NCI-H1092 treated with DMSO at 0.1 percent for 48 hours (cell line): ENCODE data around the gene IDS.
"Not testable (repeated sequence)": the region's sequence is repeated elsewhere in the genome, so short reads cannot be mapped to it uniquely, and the experiment has no call there.

ENCODE experiments used
- DNase-seq: peaks from one replicate; lab custom pipeline; 2025; lab: John Stamatoyannopoulos, UW

The IDS gene

GRCh38 chrX:149504915-149505651 is at the start of gene IDS:
Gene IDS, minus strand, starts transcription at chrX:149505306. Its CDS starts 169 bp downstream, at chrX:149505137.
- peak; percentile 90 for DNase-seq

GRCh38 chrX:149551939-149552248 is 46.8 kb upstream of the IDS start:
- not testable (repeated sequence) for DNase-seq

GRCh38 chrX:149551245-149551938 is 46.3 kb upstream of the IDS start:
- not testable (repeated sequence) for DNase-seq

- DNase-seq: not testable (repeated sequence)
These were observed 45.3 kb upstream of the IDS start for GRCh38 chrX:149550454-149550853.

- not testable (repeated sequence) for DNase-seq
These were observed 44.6 kb upstream of the IDS start, which contains the start of gene HSFX3 for GRCh38 chrX:149549701-149550100. Gene HSFX3, minus strand, starts transcription at chrX:149549924. Its CDS starts 72 bp downstream, at chrX:149549852.

GRCh38 chrX:149547782-149548181 is 42.7 kb upstream of the IDS start:
- DNase-seq: not testable (repeated sequence)

- not testable (repeated sequence) for DNase-seq
These were observed 41.9 kb upstream of the IDS start for GRCh38 chrX:149546962-149547361.

- not testable (repeated sequence) for DNase-seq
These were observed 40.7 kb upstream of the IDS start for GRCh38 chrX:149545545-149546543.

GRCh38 chrX:149541521-149542047 is 36.5 kb upstream of the IDS start:
- DNase-seq: no peak

- peak; percentile 97 for DNase-seq
These were observed 35.8 kb upstream of the IDS start, which contains the start of gene EOLA1 for GRCh38 chrX:149540621-149541520. Gene EOLA1, plus strand, starts transcription at chrX:149541012. Its CDS starts 4,619 bp downstream, at chrX:149545631.

- DNase-seq: peak; percentile 95
These were observed 35.1 kb upstream of the IDS start for GRCh38 chrX:149540131-149540620.

GRCh38 chrX:149539283-149540130 is 34.4 kb upstream of the IDS start:
- peak; percentile 86 for DNase-seq

GRCh38 chrX:149537474-149537873 is 32.4 kb upstream of the IDS start:
- not testable (repeated sequence) for DNase-seq

GRCh38 chrX:149534926-149535602 is 30.0 kb upstream of the IDS start:
- DNase-seq: not testable (repeated sequence)

- DNase-seq: not testable (repeated sequence)
These were observed 28.9 kb upstream of the IDS start for GRCh38 chrX:149533999-149534398.

- DNase-seq: not testable (repeated sequence)
These were observed 27.8 kb upstream of the IDS start for GRCh38 chrX:149532868-149533267.

GRCh38 chrX:149531599-149531998 is 26.5 kb upstream of the IDS start:
- no peak for DNase-seq

- no peak for DNase-seq
These were observed 23.3 kb upstream of the IDS start for GRCh38 chrX:149528381-149528780.

GRCh38 chrX:149527705-149528104 is 22.6 kb upstream of the IDS start:
- peak; percentile 22 for DNase-seq
